Activated naive CD8-positive, alpha-beta T cell treated with anti-CD3 and anti-CD28 coated beads, Interleukin-2, amount 50 U/mL, for 24 hours (primary cell): ENCODE measurements around the gene MEA1.

Experiments used
- ATAC-seq: fragments of 150-1000 bp; cut with Tn5 transposase; one replicate; pipeline ENCODE4 v1.10.0; 2021
- DNase-seq: peaks from one replicate; pipeline ENCODE4 v3.0.0; 2021
- H3K27ac Mint-ChIP-seq: one replicate; pipeline ENCODE4 v1.8.0; 2021; ENCODE audit warnings: mild to moderate bottlenecking, mixed read lengths
- H3K27me3 Mint-ChIP-seq: one replicate; pipeline ENCODE4 v1.8.0; 2021; ENCODE audit warnings: mixed read lengths
- H3K36me3 Mint-ChIP-seq: one replicate; pipeline ENCODE4 v1.8.0; 2021; ENCODE audit warnings: low read depth, mixed read lengths
- H3K4me1 Mint-ChIP-seq: one replicate; pipeline ENCODE4 v1.8.0; 2021; ENCODE audit warnings: mixed read lengths
- H3K4me3 Mint-ChIP-seq: one replicate; pipeline ENCODE4 v1.8.0; 2021; ENCODE audit warnings: mild to moderate bottlenecking, moderate library complexity, mixed read lengths
- H3K9me3 Mint-ChIP-seq: one replicate; pipeline ENCODE4 v1.8.0; 2021; ENCODE audit warnings: mixed read lengths

MEA1 gene

DNA sequence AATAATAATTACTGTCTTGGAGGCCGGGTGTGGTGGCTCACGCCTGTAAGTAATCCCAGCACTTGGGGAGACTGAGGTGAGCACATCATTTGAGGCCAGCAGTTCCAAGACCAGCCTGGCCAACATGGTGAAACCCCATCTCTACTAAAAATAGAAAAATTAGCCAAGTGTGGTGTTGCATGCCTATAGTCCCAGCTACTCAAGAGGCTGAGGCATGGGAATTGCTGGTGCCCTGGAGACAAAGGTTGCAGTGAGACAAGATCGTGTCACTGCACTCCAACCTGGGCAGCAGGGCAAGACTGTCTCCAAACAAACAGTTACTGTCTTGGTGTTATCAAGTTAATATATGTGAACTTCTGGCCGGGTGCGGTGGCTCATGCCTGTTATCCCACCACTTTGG, 12.6 kb upstream of the MEA1 start:
- H3K36me3 Mint-ChIP-seq = peaks cover 43% of the 10 kb centered on the region
- ATAC-seq (no peak), DNase-seq (no peak)
- H3K27ac Mint-ChIP-seq = no peak overlapping the region
- no peak overlapping the region for H3K4me3 Mint-ChIP-seq
- peaks cover 27% of the 10 kb centered on the region for H3K4me1 Mint-ChIP-seq
- H3K9me3 Mint-ChIP-seq = no peaks in the 10 kb centered on the region
- H3K27me3 Mint-ChIP-seq = no peaks in the 10 kb centered on the region

DNA sequence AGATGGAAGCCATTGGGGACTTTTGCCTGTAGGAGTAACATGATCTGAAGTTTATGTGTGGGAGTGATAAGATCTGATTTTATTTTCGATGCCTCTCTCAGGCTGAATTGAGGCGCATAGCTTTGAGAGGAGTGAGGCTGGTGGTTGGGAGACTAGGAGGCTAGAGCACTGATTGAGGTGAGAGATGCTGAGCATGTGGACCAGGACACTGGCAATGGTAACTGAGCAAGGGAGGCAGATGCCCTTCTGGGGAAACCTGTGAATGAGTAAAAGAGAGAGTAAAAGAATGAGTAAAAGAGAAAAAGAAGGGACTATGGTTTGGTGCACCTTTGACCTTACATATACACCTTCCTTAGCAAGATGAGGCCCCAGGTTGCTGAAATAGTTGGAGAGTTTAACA, 10.7 kb upstream of the MEA1 start:
- no peak for ATAC-seq
- Mint-ChIP-seq H3K27me3 (no peaks in the 10 kb centered on the region), H3K4me3 (peak overlapping the region; percentile 7), H3K27ac (peak overlapping the region; percentile 74), H3K36me3 (peaks cover 38% of the 10 kb centered on the region), H3K9me3 (no peaks in the 10 kb centered on the region), H3K4me1 (peaks cover 38% of the 10 kb centered on the region)
- no peak for DNase-seq

DNA sequence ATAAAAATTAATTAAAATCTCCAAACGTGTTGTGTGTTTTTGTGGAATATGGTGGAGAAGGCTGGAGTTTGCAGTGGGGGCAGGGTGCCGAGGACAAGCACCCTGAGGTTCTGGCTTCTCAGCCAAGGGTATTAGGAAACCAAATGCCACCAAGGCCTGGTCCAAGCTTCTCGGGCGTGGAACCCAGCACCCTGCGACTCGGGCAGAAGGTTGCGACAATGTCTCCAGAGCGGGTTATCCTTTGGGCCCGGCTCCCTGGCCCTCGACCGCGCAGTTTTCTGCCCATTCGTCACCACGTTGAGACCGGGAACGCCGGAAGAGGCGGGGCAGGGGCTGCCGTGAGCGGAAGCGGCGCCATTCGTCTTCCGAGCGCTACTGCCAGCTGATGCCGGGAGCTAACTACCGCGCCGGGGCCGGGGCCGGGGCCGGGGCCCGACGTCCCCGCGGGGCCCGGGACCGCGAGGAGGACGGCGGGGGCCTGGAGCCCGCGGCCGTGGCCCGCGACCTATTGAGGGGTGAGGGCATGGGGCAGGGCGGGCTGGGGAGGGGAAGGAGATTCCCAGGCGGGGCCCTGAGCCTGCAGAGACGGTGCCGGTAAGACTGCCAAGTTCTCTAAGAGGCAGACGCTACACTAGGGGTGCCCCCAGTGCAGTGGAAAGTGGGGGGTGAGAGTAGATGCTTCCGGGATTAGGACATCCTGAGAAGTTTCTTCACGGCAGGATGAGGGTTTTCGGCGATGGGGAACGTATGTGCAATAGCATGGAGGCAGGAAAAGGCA, 7.7 kb upstream of the MEA1 start, which contains the start of gene RRP36:
Gene RRP36, plus strand, starts transcription at position 354 of the 778 bp plus-strand sequence. Its CDS starts 32 bp downstream, at position 386.
- no peaks in the 10 kb centered on the region for H3K9me3 Mint-ChIP-seq
- no peaks in the 10 kb centered on the region for H3K27me3 Mint-ChIP-seq
- peak; percentile 84 for DNase-seq
- peak; percentile 85 for ATAC-seq
- H3K27ac Mint-ChIP-seq = peak within 1 kb of the TSS; percentile 94
- peaks cover 36% of the 10 kb centered on the region for H3K36me3 Mint-ChIP-seq
- H3K4me3 Mint-ChIP-seq = peak within 1 kb of the TSS; percentile 98
- peaks cover 49% of the 10 kb centered on the region for H3K4me1 Mint-ChIP-seq

DNA sequence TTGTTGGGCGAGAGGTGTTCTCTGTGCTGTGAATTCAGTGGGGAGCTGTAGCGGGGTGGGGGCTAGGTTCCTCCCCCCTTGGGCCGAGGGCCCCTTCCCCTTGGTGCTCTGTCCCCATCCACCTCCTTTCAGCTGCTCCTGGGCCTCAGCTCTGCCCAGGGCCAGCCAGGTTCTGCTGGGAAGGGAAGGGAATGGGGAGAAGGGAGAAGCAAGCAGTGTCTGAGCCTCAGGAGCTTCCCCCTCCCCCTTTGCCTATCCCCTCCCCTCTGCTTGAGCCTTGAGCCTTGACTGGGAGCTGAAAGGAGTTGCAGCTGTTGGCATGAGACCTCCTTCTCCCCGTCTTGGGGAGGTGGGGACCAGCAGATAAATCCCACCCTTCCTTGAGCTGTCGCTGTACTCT, 7.1 kb upstream of the MEA1 start:
- peaks cover 33% of the 10 kb centered on the region for H3K36me3 Mint-ChIP-seq
- peak overlapping the region; percentile 98 for H3K4me3 Mint-ChIP-seq
- H3K4me1 Mint-ChIP-seq = peaks cover 54% of the 10 kb centered on the region
- H3K9me3 Mint-ChIP-seq = no peaks in the 10 kb centered on the region
- no peaks in the 10 kb centered on the region for H3K27me3 Mint-ChIP-seq
- DNase-seq = no peak
- no peak for ATAC-seq
- peak overlapping the region; percentile 94 for H3K27ac Mint-ChIP-seq

DNA sequence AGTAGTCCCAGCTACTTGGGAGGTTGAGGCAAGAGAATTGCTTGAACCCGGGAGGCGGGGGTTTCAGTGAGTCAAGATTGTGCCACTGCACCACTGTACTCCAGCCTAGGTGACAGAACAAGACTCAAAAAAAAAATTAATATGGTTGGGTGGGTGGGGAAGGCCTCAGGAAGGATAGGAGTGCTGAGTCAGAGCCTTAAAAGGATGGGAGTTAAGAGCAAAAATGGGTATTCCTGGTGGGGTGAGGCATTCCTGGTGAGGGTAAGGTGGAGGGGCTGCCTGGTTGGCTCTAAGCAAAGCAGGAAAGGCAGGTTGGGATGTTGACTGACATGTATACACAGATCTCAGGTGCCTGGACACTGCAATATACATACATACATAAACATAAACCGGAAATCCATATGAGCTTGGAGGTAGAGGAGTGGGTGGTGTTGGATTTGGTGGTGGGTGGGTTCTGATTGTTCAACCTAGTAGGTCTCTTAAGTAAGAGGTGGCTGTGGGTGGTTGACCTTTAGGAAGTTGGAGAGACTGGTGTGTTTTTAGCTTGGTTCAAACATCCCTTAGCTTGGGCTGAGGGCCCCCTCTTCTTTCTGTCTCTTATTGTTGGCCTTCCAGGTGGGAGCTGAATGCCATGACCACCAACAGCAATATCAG, 6.4 kb upstream of the MEA1 start:
- ATAC-seq (no peak), DNase-seq (no peak)
- H3K36me3 Mint-ChIP-seq = peaks cover 33% of the 10 kb centered on the region
- H3K4me3 Mint-ChIP-seq = peak overlapping the region; percentile 43
- no peaks in the 10 kb centered on the region for H3K27me3 Mint-ChIP-seq
- H3K9me3 Mint-ChIP-seq = no peaks in the 10 kb centered on the region
- H3K27ac Mint-ChIP-seq = peak overlapping the region; percentile 61
- H3K4me1 Mint-ChIP-seq = peaks cover 58% of the 10 kb centered on the region

DNA sequence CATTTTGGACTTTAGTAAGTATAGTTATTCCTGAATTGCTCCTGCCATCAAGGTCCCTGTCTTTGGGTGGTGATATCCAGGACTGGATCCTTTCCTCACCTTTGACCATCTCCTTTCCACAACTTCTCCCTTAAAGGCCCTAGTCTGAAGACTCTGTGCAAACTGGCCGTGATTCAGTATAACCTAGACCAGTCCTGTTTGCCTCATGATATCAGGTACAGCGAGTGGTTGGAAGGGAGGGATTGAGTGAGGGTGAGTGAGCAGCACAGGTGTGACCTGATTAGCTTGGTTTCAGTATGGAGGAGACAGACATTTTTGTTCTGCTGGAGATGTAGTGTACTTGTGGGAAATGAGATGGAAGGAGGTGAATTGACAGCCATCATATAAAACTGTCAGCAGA, 5.4 kb upstream of the MEA1 start:
- DNase-seq (no peak), ATAC-seq (no peak)
- Mint-ChIP-seq H3K4me1 (peaks cover 56% of the 10 kb centered on the region), H3K27me3 (no peaks in the 10 kb centered on the region), H3K27ac (peak overlapping the region; percentile 14), H3K4me3 (no peak overlapping the region), H3K9me3 (no peaks in the 10 kb centered on the region), H3K36me3 (peaks cover 23% of the 10 kb centered on the region)

DNA sequence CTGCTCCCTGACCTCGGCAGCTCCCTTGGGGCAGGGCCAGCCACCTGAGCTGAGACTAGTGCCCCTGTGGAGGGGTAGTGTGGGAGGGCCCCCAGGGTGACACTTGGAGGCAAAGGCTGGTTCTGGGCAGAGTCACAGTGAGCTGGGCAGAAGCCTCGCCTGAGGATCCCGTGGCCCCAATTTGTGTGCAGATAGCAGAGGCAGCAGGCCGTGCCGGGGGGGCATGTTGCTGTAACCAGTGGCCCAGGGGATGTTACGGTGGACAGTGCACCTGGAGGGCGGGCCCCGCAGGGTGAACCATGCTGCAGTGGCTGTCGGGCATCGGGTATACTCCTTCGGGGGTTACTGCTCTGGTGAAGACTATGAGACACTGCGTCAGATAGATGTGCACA, 3.2 kb upstream of the MEA1 start:
- DNase-seq (no peak), ATAC-seq (no peak)
- Mint-ChIP-seq H3K27ac (no peak overlapping the region), H3K4me3 (no peak overlapping the region), H3K27me3 (no peaks in the 10 kb centered on the region), H3K36me3 (peaks cover 35% of the 10 kb centered on the region), H3K9me3 (no peaks in the 10 kb centered on the region), H3K4me1 (peaks cover 61% of the 10 kb centered on the region)

DNA sequence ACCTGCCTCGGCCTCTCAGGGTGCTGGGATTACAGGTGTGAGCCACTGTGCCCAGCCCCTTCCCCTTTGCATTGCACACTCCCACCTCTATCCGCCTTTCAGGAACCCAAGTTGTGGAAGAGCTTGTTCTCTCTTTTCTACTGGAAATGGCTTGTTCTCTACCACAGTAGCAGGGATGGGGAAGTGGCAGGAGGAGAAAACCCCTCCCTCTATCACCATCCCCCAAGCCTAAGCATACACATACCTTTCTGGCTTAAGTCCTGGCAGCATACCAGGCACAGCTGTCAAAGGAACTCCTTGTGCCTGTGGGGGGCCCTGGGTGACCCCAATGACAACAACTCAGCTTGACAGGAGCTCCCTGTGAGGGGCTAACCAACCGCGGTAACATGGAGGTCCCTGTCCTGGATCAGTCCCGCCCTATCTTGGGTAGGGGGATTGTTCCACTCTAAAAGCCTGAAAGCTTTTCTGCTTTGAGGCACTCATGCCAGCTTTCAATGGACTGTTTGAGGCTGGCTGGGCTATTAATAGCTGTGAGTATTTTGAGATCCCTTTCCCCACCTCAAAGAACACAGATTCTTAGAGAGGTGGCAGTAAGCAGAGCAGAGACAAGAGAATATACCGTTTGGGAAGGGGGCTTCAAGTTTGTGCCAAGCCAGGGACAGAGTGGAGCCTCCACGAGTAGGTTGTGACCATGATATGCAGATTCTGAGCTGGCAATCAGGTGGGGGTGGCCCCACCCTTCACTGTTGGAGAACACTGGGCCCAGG, 2.6 kb upstream of the MEA1 start:
- H3K9me3 Mint-ChIP-seq = no peaks in the 10 kb centered on the region
- DNase-seq (no peak), ATAC-seq (no peak)
- H3K27me3 Mint-ChIP-seq = no peaks in the 10 kb centered on the region
- peaks cover 39% of the 10 kb centered on the region for H3K36me3 Mint-ChIP-seq
- peak overlapping the region; percentile 33 for H3K4me3 Mint-ChIP-seq
- H3K27ac Mint-ChIP-seq = peak overlapping the region; percentile 55
- peaks cover 63% of the 10 kb centered on the region for H3K4me1 Mint-ChIP-seq

DNA sequence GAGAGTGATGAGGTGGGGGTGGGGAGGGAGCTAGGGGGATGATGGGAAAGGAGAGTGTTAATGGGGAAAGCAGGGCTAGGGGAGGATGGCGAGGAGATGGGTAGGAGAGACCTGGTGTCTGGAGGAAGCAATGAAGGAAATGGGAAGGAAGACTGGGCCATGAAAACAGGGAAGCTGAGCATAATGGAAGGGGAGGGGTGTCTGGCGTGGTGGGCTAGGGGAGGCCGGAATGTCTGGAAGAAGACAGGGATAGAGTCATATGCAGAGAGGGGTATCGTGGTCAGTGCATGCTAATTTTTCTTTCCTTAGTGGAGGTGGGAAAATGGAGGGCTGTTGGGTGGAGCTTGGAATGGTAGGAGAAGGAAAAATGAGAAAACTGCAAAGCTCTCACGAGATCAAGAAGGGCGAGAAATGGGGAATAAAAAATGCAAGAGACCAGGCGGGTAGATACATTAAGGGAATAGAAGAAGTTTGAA, 726 bp upstream of the MEA1 start:
- no peak for DNase-seq
- Mint-ChIP-seq H3K4me3 (peak overlapping the region; percentile 95), H3K27ac (peak overlapping the region; percentile 82), H3K27me3 (no peaks in the 10 kb centered on the region), H3K9me3 (no peaks in the 10 kb centered on the region), H3K4me1 (peaks cover 51% of the 10 kb centered on the region), H3K36me3 (peaks cover 40% of the 10 kb centered on the region)
- no peak for ATAC-seq

DNA sequence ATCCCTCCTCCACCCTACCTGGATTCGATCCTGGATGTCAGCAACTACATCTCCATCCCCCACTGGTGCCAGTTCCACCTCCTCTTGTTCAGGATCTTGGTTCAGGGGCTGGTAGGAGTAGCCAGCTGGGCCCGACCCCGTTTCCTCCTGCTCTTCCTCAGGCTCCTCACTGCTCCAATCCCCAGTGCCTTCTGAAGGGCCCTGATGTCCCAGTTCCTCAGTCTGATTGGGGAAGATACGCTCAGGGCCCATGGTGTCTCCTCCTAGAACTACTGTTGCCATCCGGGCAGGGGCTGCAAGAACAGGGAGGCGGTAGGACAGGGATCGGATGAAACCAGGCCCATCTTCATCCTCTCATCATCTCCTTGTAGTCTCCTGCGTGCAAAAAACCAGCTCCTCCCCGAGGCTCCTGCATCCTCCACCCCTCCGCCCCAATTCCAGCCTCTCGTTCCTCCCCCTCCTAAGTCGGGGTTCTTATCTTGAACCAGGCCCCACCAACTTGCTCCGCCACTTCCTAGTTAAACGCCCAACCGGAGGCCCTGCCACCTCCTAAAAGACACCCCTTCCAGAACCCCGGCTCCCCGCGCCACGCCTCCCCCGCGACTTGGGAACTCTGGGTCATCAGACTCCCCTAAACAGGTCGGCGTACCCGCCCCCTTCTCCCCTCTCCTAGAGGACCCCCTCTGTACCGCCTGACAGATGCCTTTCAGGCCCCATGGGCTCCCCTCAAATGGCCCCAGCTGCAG, 476 bp downstream of the MEA1 start:
- Mint-ChIP-seq H3K27me3 (no peaks in the 10 kb centered on the region), H3K4me3 (peak overlapping the region; percentile 95), H3K4me1 (peaks cover 50% of the 10 kb centered on the region), H3K27ac (peak overlapping the region; percentile 82), H3K36me3 (peaks cover 34% of the 10 kb centered on the region), H3K9me3 (no peaks in the 10 kb centered on the region)
- ATAC-seq (peak; percentile 30), DNase-seq (no peak)

DNA sequence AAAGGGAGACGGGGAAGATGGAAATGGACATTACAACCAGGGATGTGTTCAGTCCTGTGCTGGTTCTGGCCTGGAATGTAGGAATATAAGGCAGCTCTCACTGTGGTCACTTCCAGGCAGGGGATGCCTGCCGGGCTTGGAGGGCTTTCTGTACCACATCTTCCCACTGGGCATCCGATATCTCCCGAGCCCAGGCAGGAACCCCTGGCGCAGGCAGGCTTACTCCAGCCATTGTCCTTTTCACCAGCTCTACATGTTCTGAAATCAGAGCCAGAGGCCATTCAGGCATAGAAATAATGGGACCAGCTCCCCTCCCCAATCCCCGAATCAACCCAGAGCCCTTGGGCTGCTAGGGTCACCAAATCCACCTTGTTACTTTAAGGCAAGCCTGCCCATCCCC, 1.4 kb downstream of the MEA1 start:
- H3K36me3 Mint-ChIP-seq = peaks cover 28% of the 10 kb centered on the region
- peaks cover 45% of the 10 kb centered on the region for H3K4me1 Mint-ChIP-seq

DNA sequence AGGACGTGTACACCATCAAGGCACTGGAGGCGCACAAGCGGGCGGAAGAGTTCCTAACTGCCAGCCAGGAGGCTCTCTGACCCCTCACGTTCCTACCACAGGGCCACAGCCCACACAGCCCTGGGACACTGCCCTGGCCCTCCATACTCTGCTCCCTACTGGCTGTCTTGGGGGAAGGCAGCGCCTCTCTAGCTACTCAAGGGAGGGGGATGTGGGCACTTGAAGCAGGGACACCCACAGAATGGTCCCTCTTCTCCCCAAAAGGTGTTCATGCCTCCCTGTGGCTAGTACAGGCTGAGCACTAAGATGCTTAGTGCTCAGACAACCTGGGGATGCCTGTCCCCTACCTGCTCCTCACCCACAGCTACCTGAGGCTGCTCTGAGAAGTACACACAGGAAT, 2.5 kb downstream of the MEA1 start:
- DNase-seq (no peak), ATAC-seq (no peak)
- Mint-ChIP-seq H3K9me3 (no peaks in the 10 kb centered on the region), H3K27me3 (no peaks in the 10 kb centered on the region), H3K27ac (no peak overlapping the region), H3K4me1 (peaks cover 40% of the 10 kb centered on the region), H3K4me3 (no peak overlapping the region), H3K36me3 (peaks cover 28% of the 10 kb centered on the region)

More for the DNA sequence above, 1.4 kb downstream of the MEA1 start:
- Mint-ChIP-seq H3K27ac (peak overlapping the region; percentile 82), H3K27me3 (no peaks in the 10 kb centered on the region), H3K4me3 (peak overlapping the region; percentile 95), H3K9me3 (no peaks in the 10 kb centered on the region)
- no peak for DNase-seq
- no peak for ATAC-seq

DNA sequence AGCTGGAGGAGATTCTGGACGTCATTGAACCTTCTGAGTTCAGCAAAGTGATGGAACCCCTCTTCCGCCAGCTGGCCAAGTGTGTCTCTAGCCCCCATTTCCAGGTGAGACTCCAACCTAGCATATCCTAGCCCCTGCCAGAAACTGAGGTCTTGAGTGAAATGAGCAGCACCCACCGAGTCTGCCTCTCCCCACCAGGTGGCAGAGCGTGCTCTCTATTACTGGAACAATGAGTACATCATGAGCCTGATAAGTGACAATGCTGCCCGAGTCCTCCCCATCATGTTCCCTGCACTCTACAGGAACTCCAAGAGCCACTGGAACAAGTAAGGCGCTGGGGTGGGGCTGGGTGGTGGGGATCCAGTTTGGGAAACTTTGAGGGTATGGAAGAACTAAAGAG, 4.6 kb downstream of the MEA1 start:
- Mint-ChIP-seq H3K4me3 (no peak overlapping the region), H3K36me3 (peaks cover 33% of the 10 kb centered on the region), H3K27ac (peak overlapping the region; percentile 35), H3K27me3 (no peaks in the 10 kb centered on the region), H3K4me1 (peaks cover 24% of the 10 kb centered on the region), H3K9me3 (no peaks in the 10 kb centered on the region)
- DNase-seq = no peak
- no peak for ATAC-seq

DNA sequence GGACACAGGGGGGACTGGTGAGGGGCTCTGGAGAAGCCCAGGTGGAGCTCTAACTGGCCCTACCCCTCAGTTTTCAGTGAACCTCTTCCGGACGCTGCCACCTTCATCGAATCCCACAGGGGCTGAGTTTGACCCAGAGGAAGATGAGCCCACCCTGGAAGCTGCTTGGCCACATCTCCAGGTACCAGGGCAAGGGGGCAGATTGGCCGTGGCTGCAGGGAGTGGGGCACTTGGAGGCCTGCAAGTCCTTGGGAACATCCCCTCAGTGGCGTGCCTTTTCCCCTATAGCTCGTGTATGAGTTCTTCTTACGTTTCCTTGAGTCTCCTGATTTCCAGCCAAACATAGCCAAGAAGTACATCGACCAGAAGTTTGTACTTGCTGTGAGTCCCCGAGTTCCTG, 6.6 kb downstream of the MEA1 start:
- Mint-ChIP-seq H3K4me3 (no peak overlapping the region), H3K9me3 (no peaks in the 10 kb centered on the region), H3K36me3 (peaks cover 20% of the 10 kb centered on the region), H3K4me1 (peaks cover 6% of the 10 kb centered on the region), H3K27ac (no peak overlapping the region), H3K27me3 (no peaks in the 10 kb centered on the region)
- ATAC-seq = no peak
- no peak for DNase-seq
